GM18526 (cell line): ENCODE results near the gene GAB2.

ENCODE experiments used
- POLR2A ChIP-seq: IDR thresholded peaks from 3 replicates; pipeline ENCODE4 v1.6.1; 2011; ENCODE audit not compliant: insufficient read length; ENCODE audit errors: extremely low read depth

GAB2 gene

DNA sequence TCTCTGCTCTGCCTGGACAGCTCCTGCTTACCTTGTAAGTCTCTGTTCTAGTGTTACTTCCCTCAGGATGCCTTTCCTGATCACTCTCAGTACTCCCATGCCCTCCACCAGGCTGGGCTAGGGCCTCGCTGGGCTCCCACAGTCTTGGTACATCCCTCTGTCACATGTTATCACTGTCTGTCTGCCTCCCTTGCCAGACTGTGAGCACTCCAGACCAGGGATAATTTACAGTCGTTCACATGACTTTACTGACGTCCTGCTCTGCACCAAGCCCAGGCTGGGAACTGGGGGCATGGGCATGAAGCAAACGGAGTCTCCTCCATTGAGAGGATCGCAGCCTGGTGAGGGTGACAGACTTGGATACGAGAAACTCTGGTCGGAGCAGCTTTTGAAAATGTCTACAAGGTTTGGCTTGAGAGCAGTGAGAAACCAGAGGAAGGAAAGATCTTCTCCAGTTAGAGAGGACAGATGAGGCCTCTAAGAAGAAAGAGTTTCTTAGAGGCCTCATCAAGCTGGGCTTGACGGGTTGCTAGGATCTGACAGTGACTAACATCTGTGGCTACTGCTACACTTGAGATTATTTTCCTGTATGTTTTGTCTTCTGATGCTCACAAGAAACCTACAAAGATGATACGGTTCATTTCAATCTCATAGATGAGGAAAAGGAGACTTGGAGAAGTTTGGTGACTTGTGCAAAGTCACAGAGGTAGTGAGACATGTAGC is 216.4 kb downstream of the GAB2 start:
- no peak for TF ChIP-seq POLR2A

DNA sequence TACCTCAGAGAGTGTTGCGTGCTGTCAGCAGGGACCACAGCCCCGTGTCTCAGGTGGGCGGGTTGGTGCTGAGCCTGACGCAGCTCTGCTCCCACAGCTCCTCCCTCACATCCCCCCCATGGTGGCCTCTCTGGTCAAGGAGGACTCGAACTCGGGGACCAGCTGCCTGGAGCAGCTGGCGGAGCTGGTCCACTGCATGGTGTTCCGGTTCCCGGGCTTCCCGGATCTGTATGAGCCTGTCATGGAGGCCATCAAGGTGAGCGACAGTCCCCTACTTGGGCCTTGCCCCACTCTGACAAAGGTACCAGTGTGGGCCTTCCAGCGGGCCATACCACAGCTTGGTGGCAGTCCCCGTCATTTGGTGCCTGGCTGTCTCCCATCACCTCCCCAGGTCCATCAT is 217.1 kb downstream of the GAB2 start:
- TF ChIP-seq POLR2A = no peak

- no peak for TF ChIP-seq POLR2A
Measured at GRCh38 chr11:78200061-78200460, 217.6 kb downstream of the GAB2 start.

DNA sequence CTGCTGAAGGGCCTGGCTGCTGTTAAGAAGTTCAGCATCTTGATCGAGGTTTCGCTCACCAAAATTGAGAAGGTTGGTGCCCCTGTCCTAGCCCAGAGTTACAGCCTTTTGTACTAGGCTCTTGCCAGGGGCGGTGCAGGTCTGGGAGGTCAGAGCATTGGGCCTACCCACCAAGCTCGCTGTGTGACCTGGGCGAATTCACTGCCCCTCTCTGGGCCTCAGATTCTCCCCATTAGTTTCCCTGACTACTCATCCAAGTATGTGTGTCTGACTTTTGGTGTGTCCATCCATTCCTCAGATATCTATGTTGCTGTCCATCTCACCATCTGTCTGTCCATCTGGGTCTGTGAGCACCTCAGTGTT is 218.0 kb downstream of the GAB2 start:
- no peak for TF ChIP-seq POLR2A

- TF ChIP-seq POLR2A = no peak
Measured at GRCh38 chr11:78199015-78199652, 218.5 kb downstream of the GAB2 start.

DNA sequence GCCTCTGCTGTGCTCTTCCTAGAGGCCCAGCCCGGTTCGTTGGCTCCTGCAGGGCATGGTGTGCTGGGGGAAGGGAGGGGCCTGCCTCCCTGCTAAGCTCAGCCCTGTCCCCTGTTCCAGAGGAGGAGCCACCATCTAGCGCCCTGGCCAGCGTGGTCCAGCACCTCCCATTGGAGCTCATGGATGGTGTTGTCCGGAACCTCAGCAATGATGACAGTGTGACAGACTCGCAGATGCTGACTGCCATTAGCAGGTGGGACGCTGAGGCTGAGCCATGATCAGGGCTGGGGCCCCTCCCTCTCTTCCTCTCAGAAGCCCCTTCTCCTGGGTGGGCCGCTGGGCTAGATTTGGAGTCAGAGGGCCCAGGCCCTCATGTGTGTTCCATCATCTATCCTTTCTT is 219.8 kb downstream of the GAB2 start:
- TF ChIP-seq POLR2A = no peak

- no peak for TF ChIP-seq POLR2A
Measured at GRCh38 chr11:78196661-78197091, 220.9 kb downstream of the GAB2 start.

- no peak for TF ChIP-seq POLR2A
Measured at GRCh38 chr11:78195917-78196560, 221.6 kb downstream of the GAB2 start.

DNA sequence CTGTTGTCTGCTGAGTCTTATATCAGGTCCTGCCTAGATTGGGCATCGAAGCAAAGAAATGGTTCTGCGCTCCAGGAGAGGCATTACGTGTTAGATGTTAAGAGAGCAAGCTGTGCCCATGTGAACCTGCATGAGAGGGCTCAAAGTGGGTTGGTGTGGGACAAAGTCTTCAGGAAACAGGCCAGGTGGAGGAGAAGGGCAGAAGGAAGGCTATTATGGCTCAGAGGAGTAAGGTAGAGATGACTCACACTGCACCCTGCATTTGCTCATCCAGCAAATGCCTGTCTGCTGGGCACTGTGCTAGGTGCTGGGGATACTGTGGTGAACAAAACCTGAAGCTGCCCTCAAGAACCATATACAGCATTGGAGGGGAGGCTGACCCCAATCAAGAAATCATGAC is 223.1 kb downstream of the GAB2 start:
- TF ChIP-seq POLR2A = no peak

GRCh38 chr11:78193806-78194205 is 223.8 kb downstream of the GAB2 start:
- TF ChIP-seq POLR2A = no peak

DNA sequence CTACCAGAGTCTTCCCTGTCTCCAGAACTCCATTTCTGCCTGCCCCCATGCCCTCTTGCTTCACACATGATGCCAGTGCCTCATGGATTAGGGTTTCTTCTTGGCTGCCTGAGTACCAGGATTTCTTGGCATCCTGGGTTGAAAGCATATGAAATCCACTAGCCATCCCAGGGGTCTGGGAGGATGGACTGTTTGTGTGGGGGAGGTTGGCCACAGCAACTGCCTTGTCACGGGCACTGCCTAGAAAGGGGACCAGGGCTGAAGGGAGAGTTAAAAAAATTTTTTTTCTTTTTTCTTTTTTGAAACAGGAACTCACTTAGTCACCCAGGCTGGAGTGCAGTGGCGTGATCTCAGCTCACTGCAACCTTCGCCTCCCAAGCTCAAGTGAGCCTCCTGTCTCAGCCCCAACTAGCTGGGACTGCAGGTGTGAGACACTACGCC is 224.7 kb downstream of the GAB2 start:
- TF ChIP-seq POLR2A = no peak

GRCh38 chr11:78192223-78192719 is 225.3 kb downstream of the GAB2 start:
- TF ChIP-seq POLR2A = no peak

- no peak for TF ChIP-seq POLR2A
Measured at GRCh38 chr11:78190871-78191538, 226.6 kb downstream of the GAB2 start.

GRCh38 chr11:78190374-78190773 is 227.2 kb downstream of the GAB2 start:
- TF ChIP-seq POLR2A = no peak

DNA sequence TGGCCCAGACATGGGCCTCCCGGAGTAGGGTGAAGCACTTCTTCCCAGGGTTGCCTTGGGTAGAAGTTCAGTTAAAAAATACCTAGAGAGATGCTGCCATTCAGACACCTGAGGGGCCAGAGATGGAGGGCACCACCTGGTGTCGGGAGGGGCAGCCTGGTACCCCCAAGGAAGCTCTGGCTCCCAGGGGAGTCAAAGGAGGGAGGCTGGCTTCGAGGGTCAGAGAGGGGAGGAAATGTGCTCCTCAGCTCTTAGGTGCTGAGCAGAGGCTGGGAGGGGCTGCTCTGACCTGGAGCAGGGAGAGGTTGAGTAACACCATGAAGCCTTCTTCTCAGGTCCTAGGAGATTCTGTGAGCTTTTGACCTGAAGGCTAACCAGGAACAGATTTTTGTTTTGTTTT is 227.8 kb downstream of the GAB2 start:
- TF ChIP-seq POLR2A = no peak
